MM.1S (cell line): ENCODE results near the gene ARHGEF11.

ENCODE experiments used
- DNase-seq: peaks from one replicate; pipeline ENCODE4 v3.0.0-alpha.2; 2015
- H2AFZ ChIP-seq: fragments of 300-600 bp; sonication (generic); 2 replicates; pipeline ENCODE4 v1.6.0; 2016; ENCODE audit warnings: antibody characterized with exemption, low read length
- H3F3A ChIP-seq: fragments of 300-600 bp; sonication (generic); 2 replicates; pipeline ENCODE4 v1.6.1; 2016; ENCODE audit warnings: mild to moderate bottlenecking, antibody characterized with exemption, low read length, moderate library complexity, mixed read lengths; ENCODE audit not compliant: insufficient read depth
- H3K27ac ChIP-seq: fragments of 300-600 bp; sonication (generic); 2 replicates; pipeline ENCODE4 v1.5.1; 2016; ENCODE audit warnings: mild to moderate bottlenecking, low read length
- H3K27me3 ChIP-seq: fragments of 300-600 bp; sonication (generic); replicated peaks from 2 replicates; pipeline ENCODE4 v1.6.0; 2016; ENCODE audit warnings: low read length; ENCODE audit not compliant: insufficient read depth
- H3K36me3 ChIP-seq: fragments of 300-600 bp; sonication (generic); replicated peaks from 2 replicates; pipeline ENCODE4 v1.6.1; 2016; ENCODE audit warnings: mild to moderate bottlenecking, low read length, mixed read lengths; ENCODE audit not compliant: insufficient read depth
- H3K4me1 ChIP-seq: fragments of 300-600 bp; sonication (generic); 2 replicates; pipeline ENCODE4 v1.6.1; 2016; ENCODE audit warnings: low read length, mixed read lengths
- H3K4me2 ChIP-seq: fragments of 300-600 bp; sonication (generic); 2 replicates; pipeline ENCODE4 v1.6.0; 2016; ENCODE audit warnings: low read depth, low read length
- H3K4me3 ChIP-seq: fragments of 300-600 bp; sonication (generic); 2 replicates; pipeline ENCODE4 v1.5.1; 2016; ENCODE audit warnings: low read length, mixed read lengths
- H3K79me2 ChIP-seq: fragments of 300-600 bp; sonication (generic); 2 replicates; pipeline ENCODE4 v1.6.1; 2016; ENCODE audit warnings: mixed run types, low read length, mixed read lengths
- H3K9ac ChIP-seq: fragments of 300-600 bp; sonication (generic); 2 replicates; pipeline ENCODE4 v1.6.1; 2016; ENCODE audit warnings: low read length, mixed read lengths
- H3K9me2 ChIP-seq: fragments of 300-600 bp; sonication (generic); replicated peaks from 2 replicates; pipeline ENCODE4 v1.6.1; 2016; ENCODE audit warnings: mild to moderate bottlenecking, low read length, mixed read lengths; ENCODE audit not compliant: insufficient read depth
- H3K9me3 ChIP-seq: fragments of 300-600 bp; sonication (generic); replicated peaks from 2 replicates; pipeline ENCODE4 v1.6.1; 2016; ENCODE audit warnings: mild to moderate bottlenecking, low read length, mixed read lengths; ENCODE audit not compliant: insufficient read depth
- H4K20me1 ChIP-seq: fragments of 300-600 bp; sonication (generic); 2 replicates; pipeline ENCODE4 v1.6.1; 2016; ENCODE audit warnings: mild to moderate bottlenecking, low read length, moderate library complexity, mixed read lengths; ENCODE audit not compliant: insufficient read depth
- CTCF ChIP-seq: fragments of 300-600 bp; sonication (generic); IDR thresholded peaks from 2 replicates; pipeline ENCODE4 v1.5.1; 2016; ENCODE audit warnings: antibody characterized with exemption, low read length, mixed read lengths
- EZH2 ChIP-seq: fragments of 300-600 bp; sonication (generic); optimal IDR thresholded peaks from 2 replicates; pipeline ENCODE3; 2017; ENCODE audit warnings: low read depth, mild to moderate bottlenecking, antibody characterized with exemption, low read length, mixed read lengths
- EZH2phosphoT487 ChIP-seq: fragments of 300-600 bp; sonication (generic); IDR thresholded peaks from 2 replicates; pipeline ENCODE4 v1.6.1; 2018; ENCODE audit warnings: antibody characterized with exemption, low read length

ARHGEF11 gene

GRCh38 chr1:156936721-156937220 lies 108.8 kb downstream of the ARHGEF11 start:
- H3K9ac ChIP-seq, result no peak overlapping the region

GRCh38 chr1:156936191-156936590 lies 109.4 kb downstream of the ARHGEF11 start:
- H2AFZ ChIP-seq, result no peak overlapping the region
- no peaks in the 10 kb centered on the region for H3K9me2 ChIP-seq
- H3K4me1 ChIP-seq, result no peaks in the 10 kb centered on the region
- no peak for TF ChIP-seq CTCF
- TF ChIP-seq EZH2phosphoT487, result no peak
- TF ChIP-seq EZH2, result no peak
- H3K79me2 ChIP-seq, result no peaks in the 10 kb centered on the region
- 0 out of 2 replicates have a peak, but pooled peaks cover under 1% of the 10 kb centered on the region for H3K27me3 ChIP-seq
- no peak overlapping the region for H3K4me3 ChIP-seq
- no peaks in the 10 kb centered on the region for H3F3A ChIP-seq
- H3K4me2 ChIP-seq, result no peak overlapping the region
- no peaks in the 10 kb centered on the region for H4K20me1 ChIP-seq
- H3K9ac ChIP-seq, result no peak overlapping the region
- no peaks in the 10 kb centered on the region for H3K9me3 ChIP-seq
- no peaks in the 10 kb centered on the region for H3K36me3 ChIP-seq
- DNase-seq, result no peak
- no peak overlapping the region for H3K27ac ChIP-seq

More at GRCh38 chr1:156936721-156937220, 108.8 kb downstream of the ARHGEF11 start:
- Histone ChIP-seq H3K27ac (no peak overlapping the region), H3K79me2 (no peaks in the 10 kb centered on the region), H2AFZ (no peak overlapping the region), H3K4me3 (no peak overlapping the region), H4K20me1 (no peaks in the 10 kb centered on the region), H3K9me2 (no peaks in the 10 kb centered on the region), H3K36me3 (no peaks in the 10 kb centered on the region), H3K4me2 (no peak overlapping the region), H3K27me3 (no peaks in the 10 kb centered on the region), H3K9me3 (no peaks in the 10 kb centered on the region), H3F3A (no peaks in the 10 kb centered on the region), H3K4me1 (no peaks in the 10 kb centered on the region)
- no peak for DNase-seq
- TF ChIP-seq EZH2phosphoT487, result no peak
- no peak for TF ChIP-seq CTCF
- no peak for TF ChIP-seq EZH2

DNA sequence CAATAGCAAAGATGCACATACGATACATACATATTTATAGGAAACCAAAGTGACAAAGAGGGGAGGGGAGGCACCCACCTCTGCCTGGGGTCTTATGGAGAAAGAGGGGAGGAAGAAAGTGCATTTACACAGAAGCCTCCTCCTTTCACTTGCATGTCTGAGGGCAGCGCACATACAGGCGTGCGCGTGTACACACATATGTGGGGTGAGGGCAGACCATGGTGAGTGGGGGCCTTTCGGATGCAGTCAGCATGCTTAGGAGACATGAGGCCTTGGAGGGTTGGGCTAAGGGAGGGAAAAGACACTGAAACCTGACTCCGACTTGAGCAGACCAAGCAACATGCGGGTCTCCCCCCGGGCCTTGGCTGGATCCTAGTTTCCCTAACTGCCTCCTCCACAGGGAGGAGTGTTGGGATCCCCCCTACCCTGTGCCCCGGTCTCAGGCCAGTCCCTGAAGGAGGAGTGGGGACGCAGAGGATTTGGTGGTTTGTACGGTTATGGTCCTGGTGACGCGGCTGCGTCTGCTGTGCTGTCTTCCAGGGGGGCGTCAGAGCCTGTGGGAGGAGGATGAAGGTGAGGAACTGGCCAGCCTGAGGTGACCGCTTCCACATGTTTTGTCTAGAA lies 109.9 kb downstream of the ARHGEF11 start:
- Histone ChIP-seq H3K9ac (no peak overlapping the region), H3K36me3 (no peaks in the 10 kb centered on the region), H3K27me3 (peaks cover 7% of the 10 kb centered on the region; the same call in 1 of the 2 replicates), H3K79me2 (no peaks in the 10 kb centered on the region), H3F3A (no peaks in the 10 kb centered on the region), H3K9me3 (no peaks in the 10 kb centered on the region), H3K9me2 (no peaks in the 10 kb centered on the region), H3K4me2 (no peak overlapping the region), H4K20me1 (no peaks in the 10 kb centered on the region), H3K4me1 (no peaks in the 10 kb centered on the region), H3K27ac (no peak overlapping the region), H2AFZ (no peak overlapping the region), H3K4me3 (no peak overlapping the region)
- no peak for TF ChIP-seq EZH2phosphoT487
- no peak for TF ChIP-seq CTCF
- TF ChIP-seq EZH2, result no peak
- no peak for DNase-seq
